HPDE6-E6E7 (cell line): ENCODE measurements around the gene TMEM63C.

Experiments used
- DNase-seq: peaks from one replicate; pipeline ENCODE4 v3.0.0; 2011; ENCODE audit warnings: missing footprints; ENCODE audit errors: extremely low spot score

The TMEM63C gene

DNA sequence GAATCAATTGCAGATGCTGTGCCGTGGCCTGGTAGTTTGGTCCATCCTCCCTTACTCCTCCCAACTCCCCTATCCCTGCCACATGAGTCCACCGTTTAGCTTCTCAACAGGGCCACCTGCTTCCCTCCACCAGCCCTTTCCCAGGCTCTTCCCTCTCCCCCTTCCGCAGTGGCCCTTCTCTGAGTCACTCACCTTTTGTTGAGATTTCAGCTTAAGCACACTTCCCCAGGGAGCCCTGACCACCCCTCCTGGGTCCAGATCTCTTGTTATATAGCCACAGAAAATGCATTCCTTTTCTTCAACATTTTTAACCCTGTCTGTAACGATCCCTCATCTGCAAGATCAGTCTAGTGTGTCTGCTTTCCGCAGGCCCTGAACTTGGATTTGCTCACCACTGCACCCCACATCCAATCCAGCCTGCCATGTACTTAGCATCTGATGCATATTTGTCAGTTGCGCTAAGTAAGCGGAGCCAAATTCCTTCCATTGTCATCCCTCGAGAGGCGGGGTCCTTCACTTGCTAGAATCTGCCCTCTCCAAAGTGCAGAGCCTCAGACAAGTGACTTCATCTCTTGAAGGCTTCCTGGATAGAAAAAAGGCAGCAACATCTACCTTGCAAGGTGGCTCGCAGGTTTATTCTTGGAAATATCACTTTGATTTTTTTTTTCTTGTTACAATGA is 41.1 kb downstream of the TMEM63C start:
- no peak for DNase-seq

GRCh38 chr14:77224212-77224611 is 42.6 kb downstream of the TMEM63C start:
- no peak for DNase-seq

DNA sequence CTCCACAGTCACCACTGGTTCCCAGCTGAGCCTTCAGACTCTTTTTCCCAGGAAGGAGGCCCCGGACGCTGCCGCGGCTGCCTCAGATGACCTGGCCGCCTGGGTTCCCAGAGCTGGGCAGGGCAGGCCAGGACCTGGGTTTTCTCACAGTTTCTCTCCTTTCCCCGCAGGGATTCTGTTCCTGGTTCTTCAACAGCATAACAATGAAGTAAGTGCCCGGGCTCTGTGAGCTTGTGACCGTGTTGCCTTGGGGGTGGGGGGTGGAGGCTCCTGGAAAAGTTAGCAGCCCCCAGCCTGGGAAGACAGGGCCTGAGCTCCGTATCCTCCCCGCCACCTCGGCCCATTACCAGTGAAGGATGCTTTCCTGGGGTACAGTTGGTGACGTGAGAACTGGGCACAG is 43.7 kb downstream of the TMEM63C start:
- DNase-seq = no peak

GRCh38 chr14:77225892-77226557 is 44.4 kb downstream of the TMEM63C start:
- no peak for DNase-seq

DNA sequence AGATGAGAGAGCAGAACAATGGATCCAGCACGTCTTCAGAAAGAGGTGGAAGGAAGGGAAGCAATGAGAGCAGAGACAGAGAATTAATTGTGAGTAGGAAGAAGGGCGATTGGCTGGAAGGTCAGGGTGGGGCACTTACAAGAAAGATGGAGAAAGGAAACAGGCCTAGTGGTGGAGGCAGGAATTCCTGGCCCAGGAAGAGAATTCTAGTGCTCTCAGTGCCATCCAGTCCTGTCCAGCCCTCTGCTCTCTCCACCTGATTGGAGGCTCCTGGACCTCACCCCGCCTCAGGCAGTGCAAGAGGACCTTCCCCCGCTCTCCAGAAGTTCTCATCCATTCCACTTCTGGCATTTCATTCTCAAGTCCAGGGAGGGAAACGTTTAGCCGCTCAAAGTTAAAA is 46.5 kb downstream of the TMEM63C start:
- DNase-seq = no peak

- DNase-seq = no peak
These were observed 49.3 kb downstream of the TMEM63C start for GRCh38 chr14:77230914-77231313.

- DNase-seq = no peak
These were observed 50.1 kb downstream of the TMEM63C start for GRCh38 chr14:77231721-77232120.

DNA sequence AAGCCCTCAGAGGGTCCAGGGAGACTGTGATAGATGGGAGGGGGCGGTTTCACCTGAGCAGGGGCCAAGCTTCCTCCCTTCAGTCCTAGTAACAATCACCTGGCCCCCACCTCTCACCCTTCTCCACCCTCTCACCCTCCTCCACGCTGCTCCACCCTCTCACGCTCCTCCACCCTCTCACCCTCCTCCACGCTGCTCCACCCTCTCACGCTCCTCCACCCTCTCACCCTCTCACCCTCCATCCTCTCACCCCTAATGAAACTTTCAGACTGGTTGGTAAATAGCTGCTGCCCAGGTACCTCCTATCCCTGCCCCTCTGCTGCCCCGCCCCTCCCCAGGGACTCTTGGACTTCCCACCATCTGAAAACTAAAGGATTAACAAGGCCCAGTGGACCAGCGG is 55.2 kb downstream of the TMEM63C start:
- DNase-seq = no peak

GRCh38 chr14:77238356-77238755 is 56.8 kb downstream of the TMEM63C start:
- DNase-seq = no peak

- no peak for DNase-seq
These were observed 57.4 kb downstream of the TMEM63C start for GRCh38 chr14:77238996-77239395.

DNA sequence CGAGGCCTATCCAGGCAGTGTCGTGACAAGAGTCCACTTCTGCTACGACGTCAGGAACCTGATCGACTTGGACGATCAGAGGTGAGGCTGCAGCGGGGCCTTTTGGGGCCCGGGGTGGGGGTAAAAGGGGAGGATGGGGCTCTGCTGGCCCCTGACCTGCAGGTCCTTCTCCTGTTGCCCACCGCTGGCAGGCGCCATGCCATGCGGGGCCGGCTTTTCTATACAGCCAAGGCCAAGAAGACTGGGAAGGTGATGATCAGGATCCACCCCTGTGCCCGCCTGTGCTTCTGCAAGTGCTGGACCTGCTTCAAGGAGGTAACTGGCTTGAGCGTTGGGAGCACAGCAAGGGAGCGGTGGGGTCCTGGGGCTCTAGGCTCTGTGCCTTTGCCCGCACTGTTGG is 57.8 kb downstream of the TMEM63C start:
- no peak for DNase-seq

DNA sequence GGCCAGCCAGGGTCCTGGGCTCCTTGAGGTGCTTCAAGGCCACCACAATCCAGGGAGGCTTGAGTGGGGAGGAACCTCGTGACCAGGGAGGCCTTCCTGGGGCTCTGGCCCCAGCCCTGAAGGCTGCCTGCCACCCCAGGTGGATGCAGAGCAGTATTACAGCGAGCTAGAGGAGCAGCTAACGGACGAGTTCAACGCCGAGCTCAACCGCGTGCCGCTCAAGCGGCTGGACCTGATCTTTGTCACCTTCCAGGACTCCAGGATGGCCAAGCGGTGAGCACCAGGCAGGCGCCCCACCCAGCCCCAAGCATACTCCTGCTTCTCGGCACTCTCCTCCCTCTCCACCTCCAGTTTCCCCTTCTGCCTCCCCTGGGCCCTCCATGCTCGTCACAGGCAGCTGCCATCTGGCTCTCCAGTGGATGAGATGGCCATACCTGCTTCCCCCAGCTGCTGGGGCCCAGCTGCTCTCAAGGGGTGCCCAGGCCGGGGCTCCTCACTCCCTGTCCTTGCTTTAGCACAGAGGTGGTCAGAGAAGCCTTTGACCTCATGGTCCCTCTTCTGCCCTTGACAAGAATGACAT is 58.8 kb downstream of the TMEM63C start:
- DNase-seq = no peak

- DNase-seq = no peak
These were observed 60.4 kb downstream of the TMEM63C start for GRCh38 chr14:77241955-77242354.

DNA sequence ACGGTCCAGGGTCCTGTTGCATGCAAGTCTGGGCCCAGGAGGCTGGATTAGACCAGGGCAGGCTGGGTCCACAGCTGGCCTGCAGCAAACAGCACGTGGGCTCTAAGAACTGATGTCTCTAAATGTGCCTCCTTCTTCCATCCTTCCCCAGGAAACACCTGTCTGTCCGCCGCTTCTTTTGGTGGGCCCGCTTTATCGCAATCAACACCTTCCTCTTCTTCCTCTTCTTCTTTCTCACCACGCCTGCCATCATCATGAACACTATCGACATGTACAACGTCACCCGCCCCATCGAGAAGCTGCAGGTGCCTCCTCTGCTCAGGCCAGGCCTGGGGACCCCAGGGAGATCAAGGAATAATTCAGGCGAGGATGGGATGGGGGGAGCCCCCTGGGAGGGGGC is 61.2 kb downstream of the TMEM63C start:
- DNase-seq = no peak

- DNase-seq = no peak
These were observed 62.3 kb downstream of the TMEM63C start for GRCh38 chr14:77243853-77244252.

DNA sequence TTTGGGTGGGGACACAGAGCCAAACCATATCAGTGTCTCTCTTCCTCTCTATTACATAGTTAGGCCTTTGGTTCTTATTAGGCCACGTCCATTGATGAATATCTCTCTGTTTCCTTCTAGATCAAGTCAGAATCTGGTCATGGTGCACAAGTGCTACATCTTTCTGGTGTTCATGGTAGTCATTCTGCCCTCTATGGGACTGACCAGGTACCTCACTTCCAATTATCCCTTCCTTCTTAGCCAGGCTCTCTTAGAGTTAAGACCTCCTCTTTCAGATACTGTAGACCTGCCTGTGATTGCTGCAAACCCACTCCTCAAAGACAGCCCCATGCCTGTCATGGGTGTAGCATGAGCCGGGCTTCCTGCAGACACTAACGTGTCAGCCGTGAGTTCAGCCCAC is 64.2 kb downstream of the TMEM63C start:
- no peak for DNase-seq

- DNase-seq = no peak
These were observed 65.2 kb downstream of the TMEM63C start for GRCh38 chr14:77246784-77247183.

DNA sequence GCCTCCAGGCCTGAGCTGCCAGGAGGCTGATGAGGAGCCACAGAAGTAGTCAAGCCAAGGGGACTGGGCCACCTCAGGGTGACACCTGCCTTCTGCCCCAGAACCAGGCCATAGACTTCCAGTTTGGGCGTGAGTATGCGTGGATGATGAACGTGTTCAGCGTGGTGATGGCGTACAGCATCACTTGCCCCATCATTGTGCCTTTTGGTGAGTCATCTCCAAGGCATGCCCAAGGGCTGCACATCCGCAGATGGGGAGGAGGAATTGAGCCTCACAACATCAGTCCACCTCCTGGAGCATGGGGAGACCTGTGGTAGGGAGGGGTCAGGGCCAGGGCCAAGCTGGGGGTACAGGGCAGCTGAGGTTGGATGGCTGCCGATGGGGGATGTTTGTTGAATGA is 67.1 kb downstream of the TMEM63C start:
- no peak for DNase-seq

DNA sequence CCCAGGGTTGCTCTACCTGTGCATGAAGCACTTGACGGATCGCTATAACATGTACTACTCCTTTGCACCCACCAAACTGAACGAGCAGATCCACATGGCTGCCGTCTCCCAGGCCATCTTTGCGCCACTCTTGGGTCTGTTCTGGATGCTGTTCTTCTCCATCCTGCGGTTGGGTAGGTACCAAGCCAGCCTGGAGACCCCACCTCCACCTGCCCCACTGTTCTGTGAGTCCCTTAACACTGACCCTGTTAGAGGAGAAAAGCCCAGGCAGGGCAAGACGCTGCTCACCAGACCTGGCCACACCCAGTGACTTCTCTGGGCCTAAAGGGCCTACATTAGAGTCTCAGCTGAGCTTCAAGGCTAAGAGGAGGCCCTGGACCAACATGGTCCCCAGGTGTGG is 67.7 kb downstream of the TMEM63C start:
- DNase-seq = no peak

DNA sequence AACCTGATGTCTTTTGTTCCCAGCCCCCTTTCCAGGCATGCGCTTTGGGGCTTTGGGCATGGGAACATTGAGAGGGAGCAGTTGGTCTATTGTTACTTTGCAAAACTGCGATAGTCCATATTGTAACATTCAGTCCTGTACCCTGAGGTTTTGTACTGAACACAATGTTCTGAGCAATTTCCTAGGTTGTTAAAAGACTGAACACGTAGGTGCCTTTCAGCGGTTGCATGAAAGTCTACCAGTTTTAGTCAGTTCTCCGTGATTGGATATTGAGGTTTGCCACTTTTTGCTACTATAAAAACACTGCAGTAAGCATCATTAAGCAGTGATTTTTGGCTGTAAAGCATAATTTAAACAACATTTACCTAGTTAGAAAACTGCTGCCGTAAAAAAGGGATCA is 69.3 kb downstream of the TMEM63C start:
- no peak for DNase-seq

- DNase-seq = no peak
These were observed 70.3 kb downstream of the TMEM63C start for GRCh38 chr14:77251870-77252269.

DNA sequence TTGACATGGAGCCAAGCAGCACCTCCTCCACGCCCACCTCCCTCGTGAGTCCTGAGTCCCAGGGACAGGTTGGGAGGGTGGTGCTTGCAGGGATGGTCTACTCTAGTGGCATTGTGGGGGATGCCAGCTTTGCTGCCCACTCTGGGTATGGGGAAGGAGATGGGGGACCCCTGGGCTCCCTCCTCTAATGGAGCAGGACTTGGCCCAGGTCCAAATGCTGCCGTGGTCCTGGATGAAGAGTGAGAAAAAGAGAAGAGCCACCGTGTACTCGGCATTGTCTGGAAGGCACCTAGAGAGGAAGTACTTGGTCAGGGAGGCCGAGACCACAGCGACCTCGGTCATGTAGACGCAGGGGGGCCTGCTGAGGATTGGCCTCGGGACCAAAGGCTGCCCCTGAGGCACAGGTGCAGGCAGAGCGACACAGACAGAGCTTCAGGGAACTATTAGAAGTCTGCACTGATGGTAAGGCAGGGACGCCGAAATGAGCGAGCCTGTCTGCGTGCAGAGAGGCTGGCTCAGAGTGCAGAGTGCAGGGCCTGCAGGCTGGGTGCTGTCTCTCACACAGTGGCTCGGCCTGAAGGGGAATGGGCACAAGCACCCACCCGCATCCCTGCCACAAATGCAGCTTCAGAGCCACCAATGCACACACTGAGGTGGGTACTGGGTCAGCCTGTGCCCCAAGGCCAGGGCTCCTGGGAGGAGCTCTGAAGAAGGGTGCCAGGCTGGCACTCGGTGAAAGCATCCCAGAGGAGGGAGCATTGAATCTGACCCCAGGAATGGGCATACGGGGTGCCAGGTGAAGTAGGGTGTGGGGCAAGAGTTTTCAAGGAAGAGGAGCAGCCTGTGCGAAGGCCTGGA is 72.0 kb downstream of the TMEM63C start:
- DNase-seq = no peak
